Superior temporal gyrus (tissue), 1 donor: ENCODE results near the gene FSCN2.

ENCODE experiments used
- DNase-seq: peaks from one replicate; pipeline ENCODE4 v3.0.0-alpha.2; 2016; ENCODE audit errors: extremely low spot score

The FSCN2 gene

GRCh38 chr17:81513372-81513752, 14.8 kb upstream of the FSCN2 start:
- DNase-seq = no peak

GRCh38 chr17:81513753-81514488, 14.3 kb upstream of the FSCN2 start:
- peak; percentile 60 for DNase-seq

- no peak for DNase-seq
Measured at GRCh38 chr17:81514489-81514738, 13.8 kb upstream of the FSCN2 start.

- no peak for DNase-seq
Measured at GRCh38 chr17:81514739-81515529, 13.2 kb upstream of the FSCN2 start.

GRCh38 chr17:81515530-81516041, 12.6 kb upstream of the FSCN2 start:
- DNase-seq = no peak

GRCh38 chr17:81516439-81516838, 11.7 kb upstream of the FSCN2 start:
- no peak for DNase-seq

- no peak for DNase-seq
Measured at GRCh38 chr17:81517009-81517338, 11.2 kb upstream of the FSCN2 start.

GRCh38 chr17:81517339-81518112, 10.7 kb upstream of the FSCN2 start:
- no peak for DNase-seq

- DNase-seq = no peak
Measured at GRCh38 chr17:81518113-81518784, 9.9 kb upstream of the FSCN2 start.

- DNase-seq = no peak
Measured at GRCh38 chr17:81518785-81519283, 9.3 kb upstream of the FSCN2 start.

- DNase-seq = no peak
Measured at GRCh38 chr17:81519284-81520020, 8.7 kb upstream of the FSCN2 start.

- no peak for DNase-seq
Measured at GRCh38 chr17:81520021-81520901, 7.9 kb upstream of the FSCN2 start.

GRCh38 chr17:81522491-81523401, 5.4 kb upstream of the FSCN2 start:
- DNase-seq = no peak

GRCh38 chr17:81523402-81524038, 4.7 kb upstream of the FSCN2 start:
- DNase-seq = peak; percentile 36

GRCh38 chr17:81524039-81524864, 3.9 kb upstream of the FSCN2 start:
- DNase-seq = no peak

- DNase-seq = no peak
Measured at GRCh38 chr17:81524865-81525159, 3.4 kb upstream of the FSCN2 start.

GRCh38 chr17:81526662-81527571, 1.3 kb upstream of the FSCN2 start:
- no peak for DNase-seq
